NCI-H1105 (cell line): ENCODE data around the gene TLE3.

ENCODE experiments used
- DNase-seq: peaks from one replicate; lab custom pipeline; 2025; lab: John Stamatoyannopoulos, UW

Gene TLE3

DNA sequence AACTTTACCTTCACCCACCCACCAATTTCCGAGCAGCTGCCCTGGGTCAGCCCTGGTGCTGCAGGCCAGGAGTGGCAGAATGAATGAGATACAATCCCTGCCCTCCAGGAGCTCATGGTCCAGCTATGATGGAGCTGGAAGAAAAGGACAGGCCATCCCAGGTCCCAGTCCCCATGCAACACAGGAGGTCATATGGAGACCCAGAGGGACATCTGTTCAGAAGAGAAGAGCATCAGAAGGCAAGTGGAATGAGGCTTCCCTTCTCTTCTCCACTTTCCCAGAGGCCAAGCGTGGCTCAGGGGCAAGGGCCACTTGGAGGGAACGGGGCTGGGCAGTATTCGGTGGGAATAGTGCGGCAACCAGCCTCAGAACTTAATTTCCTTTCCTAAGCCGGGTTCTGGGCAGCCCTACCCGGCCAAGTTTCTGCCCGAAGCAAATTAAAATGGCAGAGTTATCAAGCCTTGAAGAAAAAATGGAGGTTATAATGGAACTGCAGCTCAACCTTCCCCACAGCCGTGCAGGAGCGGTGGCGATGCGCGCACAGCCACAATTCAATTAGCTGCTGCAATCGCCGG lies 35.9 kb downstream of the TLE3 start:
- DNase-seq: no peak

DNA sequence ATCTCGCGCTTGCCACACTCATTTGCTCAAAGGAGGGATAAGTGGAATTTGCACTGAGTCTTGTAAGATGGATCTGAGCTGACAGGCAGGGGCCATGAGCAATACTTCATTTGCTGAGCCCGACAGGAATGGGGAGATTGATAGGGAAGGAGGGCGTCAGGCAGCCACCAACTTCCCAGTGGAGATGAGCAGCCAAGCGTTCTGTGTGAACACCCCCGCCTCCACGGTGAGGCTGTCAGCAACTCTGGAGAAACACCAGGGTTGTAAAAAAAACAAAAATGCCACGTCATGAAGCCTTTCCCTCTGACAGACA lies 36.8 kb downstream of the TLE3 start:
- no peak for DNase-seq

GRCh38 chr15:70060214-70060992 lies 37.3 kb downstream of the TLE3 start:
- no peak for DNase-seq

DNA sequence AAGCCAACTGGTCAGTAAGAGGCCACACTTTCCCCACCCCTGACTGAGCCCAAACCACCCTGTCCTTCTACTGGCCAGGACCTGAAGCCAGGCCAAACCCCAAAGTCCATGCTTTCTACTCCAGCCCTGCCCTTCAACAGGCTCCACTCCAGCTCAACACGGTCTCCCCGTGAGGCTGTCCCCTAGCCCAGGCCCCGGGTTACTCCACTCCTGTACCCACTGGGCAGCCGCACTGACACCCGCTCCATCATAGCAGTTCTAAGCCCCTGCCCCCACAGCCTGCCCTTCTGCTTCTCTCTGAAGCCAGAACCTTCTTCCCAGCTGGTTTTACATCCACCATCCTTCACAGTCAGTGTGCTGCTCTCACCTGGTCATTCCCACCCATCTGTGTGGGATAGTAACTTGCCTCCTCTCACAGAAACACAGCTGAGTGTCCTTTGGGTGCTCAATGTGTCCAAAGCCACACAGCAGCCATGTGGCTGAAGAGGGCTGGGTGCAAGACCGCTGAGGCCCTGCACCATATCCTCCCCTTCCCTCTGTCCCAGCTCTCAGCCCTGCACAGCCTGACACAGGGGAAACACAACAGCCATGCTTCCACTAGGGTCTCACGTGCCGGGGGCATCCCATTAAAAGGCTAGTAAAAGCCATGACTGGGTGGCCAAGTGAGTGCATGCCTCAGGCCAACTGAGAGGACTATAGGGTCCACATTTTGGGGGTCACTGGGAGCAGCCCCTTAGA lies 38.1 kb downstream of the TLE3 start:
- DNase-seq: no peak

- DNase-seq: no peak
Observed at GRCh38 chr15:70058642-70059360, 38.9 kb downstream of the TLE3 start.

- DNase-seq: no peak
Observed at GRCh38 chr15:70057931-70058641, 39.6 kb downstream of the TLE3 start.

GRCh38 chr15:70056091-70056680 lies 41.5 kb downstream of the TLE3 start:
- DNase-seq: no peak

GRCh38 chr15:70055601-70056051 lies 42.1 kb downstream of the TLE3 start:
- DNase-seq: no peak

GRCh38 chr15:70054884-70055387 lies 42.8 kb downstream of the TLE3 start:
- no peak for DNase-seq

GRCh38 chr15:70054366-70054765 lies 43.4 kb downstream of the TLE3 start:
- DNase-seq: no peak

- no peak for DNase-seq
Observed at GRCh38 chr15:70053716-70054229, 43.9 kb downstream of the TLE3 start.

- DNase-seq: no peak
Observed at GRCh38 chr15:70053001-70053715, 44.6 kb downstream of the TLE3 start.

DNA sequence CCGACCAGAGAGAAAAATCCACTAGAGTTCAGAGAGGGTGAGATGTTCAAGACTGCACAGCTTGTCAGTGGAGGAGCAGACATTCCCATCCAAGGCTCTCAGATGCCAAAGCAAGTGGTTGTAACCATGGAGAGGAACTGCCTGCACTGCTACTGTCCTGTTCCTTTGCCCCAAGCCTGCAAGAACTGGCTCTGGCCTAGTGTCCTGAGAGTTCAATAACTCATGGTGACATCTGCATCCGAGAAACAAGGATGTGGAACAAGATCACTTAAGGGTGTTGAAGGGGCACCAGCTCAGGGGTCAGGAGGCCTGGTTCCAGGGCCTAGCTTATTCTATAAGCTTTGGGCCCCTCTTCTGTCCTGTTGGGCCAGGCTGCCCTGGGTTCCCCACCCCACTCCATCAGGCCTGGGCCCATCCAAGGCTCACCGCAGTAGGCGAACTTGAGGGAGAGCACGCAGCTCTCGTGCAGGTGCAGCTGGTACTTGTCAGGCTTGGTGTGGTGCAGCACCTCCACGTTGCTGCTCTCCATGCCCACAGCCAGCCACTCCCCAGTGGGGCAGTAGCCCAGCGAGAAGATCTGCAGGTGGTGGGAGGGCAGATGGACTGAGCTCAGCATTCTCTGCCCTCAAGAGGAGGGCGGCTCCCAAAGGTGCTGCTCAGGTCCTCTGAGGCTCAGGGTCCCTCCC lies 45.6 kb downstream of the TLE3 start:
- DNase-seq: no peak

GRCh38 chr15:70050970-70051369 lies 46.7 kb downstream of the TLE3 start:
- no peak for DNase-seq

DNA sequence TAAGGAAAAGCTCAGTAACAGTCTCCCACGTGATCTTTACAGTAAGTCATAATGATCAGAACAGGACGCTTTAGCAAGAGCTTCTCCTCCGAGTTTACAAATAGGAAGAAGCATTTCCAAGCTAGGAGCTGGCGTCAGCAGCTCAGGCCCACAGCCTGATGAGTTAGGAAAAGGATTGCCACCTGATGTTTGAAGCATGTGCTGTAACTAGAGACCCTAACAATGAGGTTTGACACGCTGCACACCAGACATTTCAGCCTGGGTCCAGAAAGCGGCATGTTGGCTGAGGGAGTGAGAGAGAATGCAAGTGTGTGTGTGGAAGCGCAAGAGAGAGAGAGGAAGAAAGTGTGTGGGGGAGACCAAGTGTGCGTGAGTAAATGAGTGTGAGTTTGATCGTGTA lies 47.3 kb downstream of the TLE3 start:
- no peak for DNase-seq

DNA sequence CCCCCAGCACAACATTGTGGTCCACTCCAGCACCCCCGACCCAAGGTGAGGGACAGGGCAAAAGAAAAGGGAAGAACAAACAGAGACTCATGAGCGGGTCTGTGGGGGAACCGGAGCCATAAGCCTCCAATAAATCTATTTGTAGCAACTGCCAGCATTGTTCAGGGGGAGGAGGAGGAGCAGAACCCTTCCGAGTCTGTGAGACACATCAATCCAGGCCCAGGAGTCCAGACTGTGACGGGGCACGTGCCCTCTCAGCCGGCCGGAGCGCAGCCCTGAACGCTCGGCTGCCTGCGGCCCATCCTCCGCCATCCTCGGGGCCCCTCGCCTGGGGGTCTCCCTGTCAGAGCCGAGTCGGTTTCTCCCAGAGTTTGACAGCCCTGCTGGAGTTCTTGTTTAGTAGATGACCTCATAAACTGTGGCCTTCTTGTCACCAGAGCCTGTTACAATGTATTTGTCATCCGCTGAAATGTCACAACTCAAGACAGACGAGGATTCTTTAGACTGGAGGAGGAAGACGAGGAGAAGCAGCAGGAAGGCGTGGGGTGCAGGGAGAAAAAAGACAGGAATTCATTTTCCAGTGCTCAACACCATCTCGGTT lies 47.9 kb downstream of the TLE3 start:
- no peak for DNase-seq

GRCh38 chr15:70048578-70049514 lies 48.9 kb downstream of the TLE3 start:
- DNase-seq: no peak

DNA sequence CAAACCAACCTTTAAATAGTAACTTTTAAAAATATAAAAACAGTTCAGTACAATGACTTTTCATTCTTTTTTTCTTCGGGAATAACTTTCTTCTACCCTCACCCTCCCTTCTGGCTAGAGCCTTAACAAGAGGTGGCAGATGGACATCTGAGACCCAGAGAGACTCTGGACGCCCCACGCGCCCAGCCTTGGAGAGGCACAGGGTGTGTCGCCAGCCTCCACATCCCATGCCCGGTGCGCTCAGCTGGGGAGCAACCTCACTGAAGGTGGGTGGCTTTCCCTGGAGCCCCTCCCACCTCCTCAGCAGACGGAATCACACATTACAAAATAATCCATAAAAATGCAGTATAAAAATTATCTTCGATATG lies 49.5 kb downstream of the TLE3 start:
- no peak for DNase-seq
